GM18868 (cell line): ENCODE measurements around the gene PDZD2.
"Not testable (repeated sequence)": the region's sequence is repeated elsewhere in the genome, so short reads cannot be mapped to it uniquely, and the experiment has no call there.

Experiments used
- ATAC-seq: cut with Tn5 transposase; IDR thresholded peaks from one replicate; pipeline ENCODE4 v1.9.1; 2021; ENCODE audit warnings: mild to moderate bottlenecking, moderate library complexity; ENCODE audit not compliant: unreplicated experiment

The PDZD2 gene

GRCh38 chr5:31638748-31639418 lies at the start of gene PDZD2:
Gene PDZD2 (plus strand): TSS chr5:31639131.
- ATAC-seq = peak; percentile 74

DNA sequence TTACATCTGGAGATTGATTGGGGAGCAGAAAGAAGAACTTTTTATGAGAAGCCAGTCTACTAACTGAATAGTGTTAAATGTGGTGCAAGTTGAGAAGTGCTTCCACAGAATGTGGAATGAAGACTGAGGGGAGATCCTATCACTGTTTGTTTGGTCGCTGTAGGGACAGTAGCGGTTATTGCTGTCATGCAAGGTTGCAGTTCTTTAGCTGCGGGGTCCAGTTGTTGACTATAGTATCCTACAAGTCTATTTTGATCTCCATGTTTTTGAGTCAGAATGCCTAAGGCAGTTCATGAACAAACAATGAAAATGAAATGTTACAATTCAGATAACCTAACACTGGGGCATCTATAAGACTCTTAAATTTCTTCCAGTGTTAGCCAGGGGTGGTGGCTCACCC lies 45.3 kb upstream of the PDZD2 start:
- ATAC-seq = no peak

DNA sequence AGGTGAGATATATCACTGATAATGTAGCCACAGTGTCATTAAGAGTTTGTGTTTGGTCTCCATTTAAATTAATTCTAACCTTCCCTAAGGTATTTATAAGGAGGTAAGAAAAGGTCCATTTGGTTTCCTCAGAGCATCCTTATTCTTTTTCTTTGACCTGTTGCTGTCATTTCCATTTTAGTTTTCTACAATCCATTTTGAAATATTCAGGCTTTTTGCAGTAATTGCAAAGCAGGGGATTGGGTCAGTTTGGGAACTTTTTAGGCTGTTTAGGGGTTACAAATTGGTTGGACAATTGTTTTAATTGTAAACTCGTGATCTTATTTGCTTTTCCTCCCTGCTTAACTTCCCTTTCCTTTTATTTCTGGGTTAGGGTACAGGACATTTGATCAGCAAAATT lies 42.6 kb upstream of the PDZD2 start:
- ATAC-seq = no peak

- no peak for ATAC-seq
These were observed 40.0 kb upstream of the PDZD2 start for GRCh38 chr5:31598640-31599611.

DNA sequence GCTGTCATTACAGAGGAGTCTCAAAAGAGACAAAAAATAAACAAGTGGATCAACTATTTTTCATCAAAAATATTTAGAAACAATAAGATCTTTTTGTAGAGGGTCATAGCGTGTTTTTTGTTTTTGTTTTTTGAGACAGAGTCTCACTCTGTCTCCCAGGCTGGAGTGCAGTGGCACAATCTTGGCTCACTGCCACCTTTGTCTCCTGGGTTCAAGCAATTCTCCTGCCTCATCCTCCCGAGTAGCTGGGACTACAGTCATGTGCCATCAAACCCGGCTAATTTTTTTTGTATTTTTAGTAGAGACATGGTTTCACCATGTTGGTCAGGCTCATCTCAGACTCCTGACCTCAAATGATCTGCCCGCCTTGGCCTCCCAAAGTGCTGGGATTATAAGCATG lies 36.6 kb upstream of the PDZD2 start:
- not testable (repeated sequence) for ATAC-seq

DNA sequence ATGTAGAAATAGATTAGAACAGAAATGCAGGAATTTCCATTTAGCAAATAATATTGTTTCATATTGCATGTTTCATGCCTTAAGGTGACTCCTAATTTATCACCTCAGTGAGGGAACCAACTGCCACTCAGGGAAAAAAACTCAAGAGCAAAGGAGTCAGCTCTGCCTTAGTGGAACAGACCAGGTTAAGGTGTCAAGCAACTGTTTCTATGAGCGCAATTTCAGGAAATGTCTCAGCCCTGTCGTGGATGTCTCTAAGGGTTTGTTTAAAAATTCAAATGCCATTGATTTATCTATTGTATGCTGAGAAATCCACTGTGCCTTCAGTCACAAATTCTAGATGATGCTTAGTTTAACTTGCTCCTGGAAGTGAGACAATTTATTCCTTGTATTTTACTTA lies 34.7 kb upstream of the PDZD2 start:
- no peak for ATAC-seq

- ATAC-seq = no peak
These were observed 34.3 kb upstream of the PDZD2 start for GRCh38 chr5:31604644-31605043.

DNA sequence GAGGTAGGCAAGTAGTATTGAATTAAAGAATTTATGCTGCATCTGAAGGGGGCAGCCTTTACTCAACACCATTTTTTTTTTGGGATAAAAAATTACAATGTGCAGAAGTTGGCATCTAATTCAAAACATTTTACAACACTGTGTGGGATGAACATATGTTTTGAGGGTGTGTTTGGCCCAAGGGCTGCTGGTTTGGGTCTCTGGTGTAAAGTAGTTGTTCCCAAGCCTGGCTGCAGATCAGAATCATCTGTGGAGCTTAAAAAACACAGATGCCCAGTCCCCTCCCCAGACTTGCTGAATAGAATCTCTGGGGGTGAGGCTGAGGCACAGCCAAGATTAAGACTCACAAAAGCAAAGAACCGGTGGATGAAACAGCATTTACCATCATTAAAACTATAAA lies 33.0 kb upstream of the PDZD2 start:
- no peak for ATAC-seq

DNA sequence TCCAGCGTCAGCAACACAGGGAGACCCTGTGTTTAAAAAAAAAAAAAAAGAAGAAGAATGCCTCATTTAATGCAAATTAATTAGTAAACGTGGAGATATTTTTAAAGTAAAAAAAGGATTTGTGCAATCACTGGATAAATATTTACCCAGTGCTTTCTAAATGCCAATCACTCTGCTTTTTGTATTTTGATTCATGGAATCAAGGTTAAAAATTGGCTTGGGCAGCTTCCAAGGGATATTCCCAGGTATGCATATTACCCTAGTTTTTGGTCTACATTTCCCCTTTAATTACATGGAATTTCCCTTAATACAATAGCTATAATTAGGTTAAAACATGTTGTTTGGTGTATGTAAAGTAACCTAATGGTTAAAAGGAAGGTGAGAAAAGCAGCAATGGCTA lies 31.4 kb upstream of the PDZD2 start:
- ATAC-seq = no peak

GRCh38 chr5:31611002-31611401 lies 27.9 kb upstream of the PDZD2 start:
- no peak for ATAC-seq

- ATAC-seq = no peak
These were observed 25.3 kb upstream of the PDZD2 start for GRCh38 chr5:31613651-31614050.

DNA sequence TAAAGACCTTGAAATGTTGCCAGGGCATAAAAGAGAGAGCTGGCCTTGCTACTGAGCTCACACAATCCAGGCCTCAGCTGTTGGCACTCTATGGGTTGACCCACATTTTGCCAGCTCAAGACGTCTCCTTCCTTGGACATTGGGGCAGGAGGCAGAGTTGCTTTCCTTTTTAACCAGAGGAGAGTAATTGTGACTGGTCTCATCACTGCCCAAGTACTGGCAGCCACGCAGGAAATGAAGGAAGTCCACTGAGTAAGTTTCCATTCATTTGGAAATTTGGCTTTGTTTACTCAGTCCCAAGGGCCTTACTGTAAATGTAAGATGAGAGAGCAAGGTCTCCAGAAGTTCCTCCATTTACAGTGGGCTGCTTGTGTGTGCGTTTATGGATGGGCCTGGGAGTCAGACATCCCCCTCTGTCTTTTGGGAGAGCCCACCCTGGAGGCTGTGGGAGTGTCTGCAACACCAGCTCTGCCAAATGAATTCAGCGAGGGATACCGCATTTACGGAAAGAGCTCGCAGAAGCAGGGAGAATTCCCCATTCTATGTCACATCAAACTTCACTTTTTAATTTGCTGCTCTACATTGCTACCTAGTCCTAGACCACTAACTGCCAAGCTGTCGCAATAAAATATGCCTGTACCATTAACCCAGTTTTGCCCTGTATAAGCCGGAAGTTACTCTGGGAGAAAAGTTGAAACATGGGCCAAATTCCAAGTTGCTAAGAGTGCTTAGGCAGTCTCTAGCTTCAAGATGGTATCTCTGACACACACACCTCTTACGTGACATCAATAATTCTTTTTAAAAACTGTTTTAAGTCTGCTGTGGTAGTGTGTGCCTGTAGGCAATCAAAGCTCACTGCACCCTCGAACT lies 24.5 kb upstream of the PDZD2 start:
- ATAC-seq = no peak

DNA sequence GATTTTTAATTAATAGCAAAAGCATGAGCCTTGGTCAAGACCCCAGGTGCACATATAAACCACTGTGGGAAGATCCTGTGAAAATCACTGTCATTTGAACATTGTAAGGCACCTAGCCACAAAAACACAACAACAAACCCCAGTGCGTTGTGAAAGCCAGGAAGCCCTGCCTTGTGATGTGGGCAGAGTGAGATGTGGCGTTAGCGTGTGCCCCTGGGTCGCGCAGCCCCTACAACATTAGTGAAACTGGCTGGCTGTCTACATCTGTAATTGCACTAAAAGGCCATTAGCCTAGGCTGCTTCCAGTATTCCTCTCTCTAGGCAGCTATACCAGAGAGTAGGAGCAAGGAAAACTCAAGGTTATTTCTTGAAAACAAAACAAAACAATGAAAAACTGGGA lies 21.1 kb upstream of the PDZD2 start:
- ATAC-seq = no peak

- no peak for ATAC-seq
These were observed 18.9 kb upstream of the PDZD2 start for GRCh38 chr5:31620026-31620425.

GRCh38 chr5:31623249-31623648 lies 15.7 kb upstream of the PDZD2 start:
- ATAC-seq = no peak

DNA sequence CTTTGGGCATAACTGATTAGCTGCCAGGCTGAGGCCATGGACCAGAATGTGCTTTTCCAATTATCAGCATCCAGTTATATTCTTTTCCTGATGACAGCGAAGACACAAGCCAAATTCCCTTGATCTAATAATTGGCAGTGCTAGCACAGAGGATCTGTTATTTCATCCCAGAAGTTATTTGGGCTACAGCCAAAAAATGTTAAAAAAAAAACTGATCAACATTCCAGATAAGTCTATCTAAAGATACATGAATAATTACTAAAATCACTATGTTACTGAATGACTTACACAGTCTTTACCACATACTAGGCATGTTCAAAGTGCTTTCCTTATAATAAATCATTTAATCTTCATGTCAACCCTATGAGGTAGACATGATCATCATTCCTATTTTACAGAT lies 13.5 kb upstream of the PDZD2 start:
- no peak for ATAC-seq

GRCh38 chr5:31626156-31626555 lies 12.8 kb upstream of the PDZD2 start:
- ATAC-seq = no peak

- no peak for ATAC-seq
These were observed 12.2 kb upstream of the PDZD2 start for GRCh38 chr5:31626604-31627234.

- ATAC-seq = no peak
These were observed 8.0 kb upstream of the PDZD2 start for GRCh38 chr5:31630931-31631330.

GRCh38 chr5:31632460-31632859 lies 6.5 kb upstream of the PDZD2 start:
- no peak for ATAC-seq

DNA sequence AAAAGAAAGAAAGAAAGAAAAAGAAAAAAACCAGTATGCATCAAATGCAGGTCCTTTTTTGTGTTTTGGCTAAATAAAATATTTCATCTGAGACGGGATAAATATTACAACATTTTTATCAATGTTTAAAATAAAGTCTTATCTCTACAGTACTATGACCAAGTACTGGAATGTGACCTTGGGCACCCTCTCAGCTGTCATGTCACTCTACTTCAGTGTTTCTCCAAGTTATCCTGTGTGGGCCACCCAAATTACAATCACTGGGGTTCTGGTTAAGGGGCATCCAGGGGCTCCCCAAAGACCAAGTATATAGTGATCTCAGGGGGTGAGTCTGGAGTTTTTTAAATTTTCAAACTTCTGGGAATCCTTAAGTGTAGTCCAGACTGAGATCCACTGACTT lies 3.5 kb upstream of the PDZD2 start:
- no peak for ATAC-seq
